Endothelial cell of umbilical vein (primary cell): ENCODE measurements around the gene MDGA2. TPM values are rescaled to one million over a fixed set of nuclear protein-coding genes. Genes with fewer than 3 reads are reported as not detected.

ENCODE experiments used
- BruUV-seq: library from RNA; stranded (reverse); fragments of 400-500 nt; replicated peaks from 2 replicates; lab custom pipeline; 2021; lab: Mats Ljungman, UMichigan
- CTCF ChIA-PET: fragments of 300-600, 350-600 bp; sonication (Branson Sonifier 250); formaldehyde crosslinking; loops from one replicate; lab custom pipeline; 2021; ENCODE audit warnings: antibody characterized with exemption, inconsistent platforms; lab: Charles Lee
- POLR2A ChIA-PET: fragments of 300-600, 350-600 bp; sonication (Branson Sonifier 250); formaldehyde crosslinking; loops from one replicate; lab custom pipeline; 2021; ENCODE audit warnings: antibody characterized with exemption, inconsistent platforms; lab: Charles Lee
- DNase-seq: peaks from one replicate; pipeline ENCODE4 v3.0.0-alpha.2; 2011; ENCODE audit warnings: low read depth, low spot score
- FAIRE-seq: peaks from 2 replicates; lab custom pipeline; 2011; peaks lifted over from hg19 to GRCh38; lab: Jason Lieb, UNC
- H2AFZ ChIP-seq: 2 replicates; pipeline ENCODE4 v1.6.0; 2012; ENCODE audit warnings: low read depth, low read length, control low read depth, inconsistent platforms
- H3K27ac ChIP-seq: 2 replicates; pipeline ENCODE4 v1.5.1; 2011; ENCODE audit warnings: low read depth, mild to moderate bottlenecking, control low read depth, low read length, moderate library complexity; ENCODE audit not compliant: insufficient read depth
- H3K27me3 ChIP-seq, 2 experiments: 2 replicates each; pipeline versions ENCODE4 v1.6.0 to v1.6.1; 2011; ENCODE audit warnings: low read length in 2 of 2, mixed read lengths in 1 of 2; ENCODE audit not compliant: control insufficient read depth in 2 of 2, insufficient read depth in 2 of 2
- H3K36me3 ChIP-seq, 2 experiments: 2 replicates in 1 of 2; 3 replicates in 1 of 2; pipeline ENCODE4 v1.5.1; 2011; ENCODE audit warnings: low read length in 2 of 2, mild to moderate bottlenecking in 1 of 2, moderate library complexity in 1 of 2; ENCODE audit not compliant: control insufficient read depth in 2 of 2, insufficient read depth in 2 of 2; ENCODE audit errors: extremely low read depth in 1 of 2
- H3K4me1 ChIP-seq: 3 replicates; pipeline ENCODE4 v1.5.1; 2011; ENCODE audit warnings: mild to moderate bottlenecking, low read length; ENCODE audit not compliant: control insufficient read depth, insufficient read depth; ENCODE audit errors: extremely low read depth
- H3K4me2 ChIP-seq: 2 replicates; pipeline ENCODE4 v1.6.1; 2011; ENCODE audit warnings: low read length, control low read depth, mixed read lengths; ENCODE audit not compliant: insufficient read depth
- H3K4me3 ChIP-seq, 3 experiments: fragments of 200-600 bp in 1 of 3; sonication (generic), shearing (Covaris generic) in 1 of 3; replicated peaks in 1 of 3; 2 replicates each; pipeline ENCODE4 v1.5.1; 2011 to 2016; ENCODE audit warnings: control low read depth in 3 of 3, low read length in 3 of 3, mild to moderate bottlenecking in 2 of 3, inconsistent platforms in 1 of 3, low read depth in 1 of 3, moderate library complexity in 1 of 3; ENCODE audit not compliant: insufficient read depth in 1 of 3
- H3K79me2 ChIP-seq: 2 replicates; pipeline ENCODE4 v1.6.0; 2012; ENCODE audit warnings: low read length, inconsistent platforms; ENCODE audit not compliant: control insufficient read depth, insufficient read depth
- H3K9ac ChIP-seq: replicated peaks from 2 replicates; pipeline ENCODE3; 2011; ENCODE audit warnings: low read length, control low read depth; ENCODE audit not compliant: insufficient read depth; ENCODE audit errors: extremely low read depth
- H3K9me1 ChIP-seq: replicated peaks from 3 replicates; pipeline ENCODE4 v1.6.0; 2011; ENCODE audit warnings: mild to moderate bottlenecking, low read length; ENCODE audit not compliant: control insufficient read depth, insufficient read depth; ENCODE audit errors: extremely low read depth
- H3K9me3 ChIP-seq: replicated peaks from 2 replicates; pipeline ENCODE4 v1.5.1; 2012; ENCODE audit warnings: low read length, inconsistent platforms; ENCODE audit not compliant: control insufficient read depth, insufficient read depth
- H4K20me1 ChIP-seq: replicated peaks from 2 replicates; pipeline ENCODE3; 2011; ENCODE audit warnings: mild to moderate bottlenecking, low read length; ENCODE audit not compliant: control insufficient read depth, insufficient read depth; ENCODE audit errors: extremely low read depth
- EZH2 ChIP-seq: IDR thresholded peaks from 2 replicates; pipeline ENCODE4 v1.6.1; 2012; ENCODE audit warnings: borderline replicate concordance, low read depth, mild to moderate bottlenecking, moderate library complexity, low read length, inconsistent platforms; ENCODE audit not compliant: severe bottlenecking
- FOS ChIP-seq: IDR thresholded peaks from 2 replicates; pipeline ENCODE4 v1.6.1; 2011; ENCODE audit warnings: mild to moderate bottlenecking, low read length, moderate library complexity, borderline replicate concordance; ENCODE audit not compliant: insufficient read depth
- GATA2 ChIP-seq: IDR thresholded peaks from 2 replicates; pipeline ENCODE4 v1.7.0; 2011; ENCODE audit warnings: low read depth, mild to moderate bottlenecking, moderate library complexity, mixed read lengths, low read length; ENCODE audit not compliant: insufficient read length, insufficient read depth
- JUN ChIP-seq: IDR thresholded peaks from 2 replicates; pipeline ENCODE4 v1.6.1; 2011; ENCODE audit warnings: borderline replicate concordance, low read depth; ENCODE audit not compliant: insufficient read length, insufficient read depth
- MYC ChIP-seq: IDR thresholded peaks from one replicate; pipeline ENCODE4 v1.6.1; 2011; ENCODE audit warnings: mild to moderate bottlenecking, low read depth, low read length
- POLR2A ChIP-seq: IDR thresholded peaks from 2 replicates; pipeline ENCODE4 v1.6.1; 2012; ENCODE audit warnings: low read depth, mild to moderate bottlenecking, control low read depth, low read length
- POLR2AphosphoS5 ChIP-seq: IDR thresholded peaks from 2 replicates; pipeline ENCODE4 v1.6.1; 2012; ENCODE audit warnings: low read depth, mild to moderate bottlenecking, control low read depth, low read length, moderate library complexity; ENCODE audit not compliant: insufficient read depth
- dilution Hi-C: fragments of 300-500 bp; cut with MboI; formaldehyde crosslinking; loops from one replicate; pipeline ENCODE4 v1.15.0; 2019; ENCODE audit warnings: low sequenced_read_pairs; ENCODE audit not compliant: extremely low pct_ligation_motif_present
- intact Hi-C: fragments of 100-400 bp; cut with micrococcal nuclease; formaldehyde crosslinking; loops from one replicate; pipeline ENCODE4 v1.10.0; 2022
- polyA plus RNA-seq, 4 experiments: library from polyadenylated mRNA; depleted of rRNA in 3 of 4; stranded (reverse) in 3 of 4; unstranded in 1 of 4; fragments of >200 nt; gene quantifications; 2 replicates each; pipeline versions ENCODE4 v1.2.1 to v1.2.3, GENCODE V29; 2011 to 2012; ENCODE audit warnings: missing spikeins in 1 of 4
- total RNA-seq: library from RNA; stranded (reverse); gene quantifications from 2 replicates; pipeline ENCODE4 v1.2.3, GENCODE V29; 2021
- TF ChIP-seq, protein P1 (sequence below): IDR thresholded peaks from 2 replicates; pipeline ENCODE4 v1.6.1; 2011; ENCODE audit not compliant: insufficient read depth, insufficient read length
- TF ChIP-seq, protein P2 (sequence below), 2 donors: IDR thresholded peaks; 1 replicate in 1 of 2; 2 replicates in 1 of 2; pipeline ENCODE4 v1.5.1; 2011; ENCODE audit warnings: low read length in 2 of 2, mild to moderate bottlenecking in 2 of 2, moderate library complexity in 2 of 2, control low read depth in 1 of 2, inconsistent platforms in 1 of 2, low read depth in 1 of 2; ENCODE audit not compliant: insufficient read depth in 1 of 2; ENCODE audit errors: extremely low read depth in 1 of 2

The MDGA2 gene
- total and polyA plus RNA-seq, 2 donors (not counting 3 experiments of a cell fraction or from before 2014, with no cell fraction given): not detected

DNA sequence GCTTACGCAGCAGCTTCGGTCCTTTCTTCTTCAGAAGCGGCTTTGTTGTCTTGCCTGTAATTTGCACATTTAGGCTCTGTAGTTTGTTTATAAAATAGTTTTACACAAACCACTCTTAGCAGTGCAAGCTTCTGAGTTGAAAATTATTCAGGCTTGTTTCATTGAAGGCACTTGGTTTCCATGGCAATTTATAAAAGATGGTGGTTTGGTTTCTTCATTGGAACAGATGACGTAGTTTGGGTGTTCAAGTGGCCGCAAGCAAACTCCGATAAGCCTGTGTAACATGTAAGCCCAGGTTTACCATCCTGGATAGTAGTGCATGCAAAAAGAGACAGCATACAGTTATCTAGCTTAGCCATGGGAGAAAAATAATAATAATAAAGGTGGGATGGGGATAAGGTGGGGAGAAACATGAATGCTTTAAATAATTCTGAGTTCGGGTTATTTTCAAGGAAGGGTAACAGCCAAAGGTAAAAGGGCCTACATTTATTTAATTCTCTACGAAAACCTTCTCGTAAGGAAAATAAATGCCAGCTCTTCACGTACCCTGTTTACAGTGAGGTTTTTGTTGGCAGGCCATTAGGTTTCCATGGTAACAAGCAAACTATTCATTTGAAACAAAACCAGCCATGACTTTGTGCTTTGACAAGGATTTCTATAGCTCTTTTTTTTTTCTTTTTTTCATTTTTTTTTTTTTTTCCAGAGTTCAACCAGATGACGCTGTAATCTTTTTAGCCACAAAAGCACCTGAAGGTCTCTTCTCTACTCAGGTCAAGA lies 834.3 kb downstream of the MDGA2 start:
- H3K9me1 ChIP-seq: no peaks in the 10 kb centered on the region
- H3K9me3 ChIP-seq: no peaks in the 10 kb centered on the region
- H3K27me3 ChIP-seq: no peaks in the 10 kb centered on the region
- TF ChIP-seq FOS (no peak), POLR2AphosphoS5 (no peak), JUN (no peak), POLR2A (no peak), GATA2 (no peak), EZH2 (no peak), MYC (no peak)
- TF ChIP-seq, protein P1, sequence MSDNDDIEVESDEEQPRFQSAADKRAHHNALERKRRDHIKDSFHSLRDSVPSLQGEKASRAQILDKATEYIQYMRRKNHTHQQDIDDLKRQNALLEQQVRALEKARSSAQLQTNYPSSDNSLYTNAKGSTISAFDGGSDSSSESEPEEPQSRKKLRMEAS: no peak
- TF ChIP-seq, protein P2, sequence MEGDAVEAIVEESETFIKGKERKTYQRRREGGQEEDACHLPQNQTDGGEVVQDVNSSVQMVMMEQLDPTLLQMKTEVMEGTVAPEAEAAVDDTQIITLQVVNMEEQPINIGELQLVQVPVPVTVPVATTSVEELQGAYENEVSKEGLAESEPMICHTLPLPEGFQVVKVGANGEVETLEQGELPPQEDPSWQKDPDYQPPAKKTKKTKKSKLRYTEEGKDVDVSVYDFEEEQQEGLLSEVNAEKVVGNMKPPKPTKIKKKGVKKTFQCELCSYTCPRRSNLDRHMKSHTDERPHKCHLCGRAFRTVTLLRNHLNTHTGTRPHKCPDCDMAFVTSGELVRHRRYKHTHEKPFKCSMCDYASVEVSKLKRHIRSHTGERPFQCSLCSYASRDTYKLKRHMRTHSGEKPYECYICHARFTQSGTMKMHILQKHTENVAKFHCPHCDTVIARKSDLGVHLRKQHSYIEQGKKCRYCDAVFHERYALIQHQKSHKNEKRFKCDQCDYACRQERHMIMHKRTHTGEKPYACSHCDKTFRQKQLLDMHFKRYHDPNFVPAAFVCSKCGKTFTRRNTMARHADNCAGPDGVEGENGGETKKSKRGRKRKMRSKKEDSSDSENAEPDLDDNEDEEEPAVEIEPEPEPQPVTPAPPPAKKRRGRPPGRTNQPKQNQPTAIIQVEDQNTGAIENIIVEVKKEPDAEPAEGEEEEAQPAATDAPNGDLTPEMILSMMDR (IDR thresholded peaks at IDR 0.05; ENCODE audit: extremely low read depth in 1 of 2, insufficient read depth in 1 of 2, low read depth in 1 of 2, low read length in 2 of 2): no peak
- H3K27ac ChIP-seq: no peak overlapping the region
- no peak overlapping the region for H3K4me3 ChIP-seq
- H3K36me3 ChIP-seq: no peaks in the 10 kb centered on the region
- no peak overlapping the region for H3K4me2 ChIP-seq
- no peak overlapping the region for H3K9ac ChIP-seq
- FAIRE-seq: no peak
- H3K79me2 ChIP-seq: no peaks in the 10 kb centered on the region
- no peak for DNase-seq
- dilution Hi-C loops: no loop called here
- BruUV-seq: no TSS peak
- ChIA-PET CTCF (interaction anchor here (0.8 kb wide), 1 partner anchor 219 kb away, joined by 3 read pairs; no protein-coding TSS in a partner anchor), POLR2A (no interaction called here)
- no peak overlapping the region for H2AFZ ChIP-seq
- no peaks in the 10 kb centered on the region for H3K4me1 ChIP-seq
- intact Hi-C loops: no loop called here
- H4K20me1 ChIP-seq: no peaks in the 10 kb centered on the region
